GM12878 (cell line): Measurements from ENCODE around the gene PSMC3. TPM values are rescaled to one million over a fixed set of nuclear protein-coding genes. Genes with fewer than 3 reads are reported as not detected.

Experiments used
- ATAC-seq: fragments of 200-7000 bp; cut with Tn5 transposase; 3 replicates; pipeline ENCODE4 v1.9.1; 2020; ENCODE audit warnings: mild to moderate bottlenecking, moderate library complexity
- BruUV-seq: library from RNA; stranded (reverse); fragments of 400-500 nt; replicated peaks from 2 replicates; lab custom pipeline; 2021; lab: Mats Ljungman, UMichigan
- CTCF ChIA-PET: fragments of 300-600 bp; sonication (Branson Sonifier 250); formaldehyde crosslinking; extraction: SDS; loops from one replicate; lab custom pipeline; 2021; ENCODE audit warnings: inconsistent platforms; lab: Yijun Ruan, JAX
- POLR2A ChIA-PET: fragments of 350-600 bp; formaldehyde crosslinking; extraction: SDS; loops from one replicate; lab custom pipeline; 2021; ENCODE audit warnings: inconsistent platforms; lab: Charles Lee
- RAD21 ChIA-PET: fragments of 300-600 bp; sonication (Branson Sonifier 250); formaldehyde crosslinking; loops from one replicate; lab custom pipeline; 2023; ENCODE audit warnings: antibody characterized with exemption; ENCODE audit not compliant: unreplicated experiment; lab: Charles Lee
- SMC1A ChIA-PET: fragments of 300-600 bp; sonication (Branson Sonifier 250); formaldehyde crosslinking; loops from one replicate; lab custom pipeline; 2023; ENCODE audit not compliant: unreplicated experiment, uncharacterized antibody; lab: Charles Lee
- DNase-seq: peaks from one replicate; pipeline ENCODE4 v3.0.0-alpha.2; 2011; ENCODE audit warnings: low read depth, low spot score
- FAIRE-seq: peaks from 3 replicates; lab custom pipeline; 2011; peaks lifted over from hg19 to GRCh38; lab: Jason Lieb, UNC
- H2AFZ ChIP-seq: 2 replicates; pipeline ENCODE4 v1.6.0; 2011; ENCODE audit warnings: low read depth, low read length, control low read depth; ENCODE audit not compliant: control insufficient read depth
- H3K27ac ChIP-seq: 2 replicates; pipeline ENCODE4 v1.5.1; 2011; ENCODE audit warnings: control low read depth; ENCODE audit not compliant: control insufficient read depth, insufficient read depth
- H3K27me3 ChIP-seq, 2 experiments: replicated peaks in 1 of 2; 2 replicates each; pipeline versions ENCODE4 v1.6.0 to v1.6.1; 2011; ENCODE audit warnings: low read length in 1 of 2; ENCODE audit not compliant: control insufficient read depth in 2 of 2, insufficient read depth in 2 of 2
- H3K36me3 ChIP-seq, 2 experiments: 2 replicates each; pipeline ENCODE4 v1.5.1; 2011; ENCODE audit warnings: low read length in 1 of 2; ENCODE audit not compliant: control insufficient read depth in 2 of 2, insufficient read depth in 2 of 2
- H3K4me1 ChIP-seq: 2 replicates; pipeline ENCODE4 v1.6.1; 2011; ENCODE audit warnings: mild to moderate bottlenecking, low read length, moderate library complexity, mixed read lengths; ENCODE audit not compliant: control insufficient read depth, insufficient read depth
- H3K4me2 ChIP-seq: 2 replicates; pipeline ENCODE4 v1.6.0; 2011; ENCODE audit warnings: control low read depth; ENCODE audit not compliant: control insufficient read depth, insufficient read depth
- H3K4me3 ChIP-seq: fragments of 200-600 bp; sonication (generic); 2 replicates; pipeline ENCODE4 v1.5.1; 2016
- H3K79me2 ChIP-seq: 2 replicates; pipeline ENCODE4 v1.6.0; 2011; ENCODE audit warnings: low read length; ENCODE audit not compliant: control insufficient read depth, insufficient read depth
- H3K9ac ChIP-seq: 2 replicates; pipeline ENCODE4 v1.8.0; 2011; ENCODE audit warnings: low read length, control low read depth, mixed read lengths; ENCODE audit not compliant: control insufficient read depth, insufficient read depth
- H3K9me3 ChIP-seq: replicated peaks from 3 replicates; pipeline ENCODE4 v1.5.1; 2011; ENCODE audit warnings: mild to moderate bottlenecking, low read length; ENCODE audit not compliant: control insufficient read depth, insufficient read depth
- H4K20me1 ChIP-seq: 2 replicates; pipeline ENCODE4 v1.6.0; 2011; ENCODE audit not compliant: control insufficient read depth, insufficient read depth
- BACH1 ChIP-seq: fragments of 450-650 bp; IDR thresholded peaks from 2 replicates; pipeline ENCODE4 v1.6.1; 2017; ENCODE audit warnings: mild to moderate bottlenecking, borderline replicate concordance
- CEBPB ChIP-seq, 2 experiments: fragments of 150-350 bp in 1 of 2; IDR thresholded peaks; 2 replicates each; pipeline ENCODE4 v1.6.1; 2012 to 2014; ENCODE audit warnings: low read depth in 2 of 2, low read length in 2 of 2, borderline replicate concordance in 1 of 2, inconsistent platforms in 1 of 2
- ESRRA ChIP-seq: IDR thresholded peaks from 2 replicates; pipeline ENCODE4 v1.6.1; 2012; ENCODE audit warnings: mild to moderate bottlenecking, low read length, improper control_type of control experiment
- HDAC2 ChIP-seq: fragments of 200-600 bp; sonication (generic); IDR thresholded peaks from 2 replicates; pipeline ENCODE4 v1.6.1; 2017
- LARP7 ChIP-seq: fragments of 450-650 bp; IDR thresholded peaks from 2 replicates; pipeline ENCODE4 v1.6.1; 2017; ENCODE audit warnings: mild to moderate bottlenecking
- MEF2B ChIP-seq: fragments of 450-650 bp; IDR thresholded peaks from 2 replicates; pipeline ENCODE4 v1.6.1; 2018; ENCODE audit warnings: mild to moderate bottlenecking, moderate library complexity; ENCODE audit not compliant: partially characterized antibody, poor library complexity, severe bottlenecking
- NR2C1 ChIP-seq: fragments of 450-650 bp; IDR thresholded peaks from 2 replicates; pipeline ENCODE4 v1.6.1; 2017; ENCODE audit warnings: antibody characterized with exemption, mild to moderate bottlenecking, moderate library complexity
- PBX3 ChIP-seq: IDR thresholded peaks from 2 replicates; pipeline ENCODE4 v1.6.1; 2011; ENCODE audit warnings: mild to moderate bottlenecking, low read depth, low read length, moderate library complexity; ENCODE audit not compliant: insufficient replicate concordance
- TCF12 ChIP-seq: IDR thresholded peaks from 2 replicates; pipeline ENCODE4 v1.6.1; 2011; ENCODE audit warnings: low read depth, mild to moderate bottlenecking, low read length
- ZZZ3 ChIP-seq: IDR thresholded peaks from 2 replicates; pipeline ENCODE4 v1.6.1; 2011; ENCODE audit warnings: low read depth; ENCODE audit not compliant: control insufficient read depth, insufficient read length
- WGBS: methylation state at CpG from one replicate; pipeline ENCODE4 v1.1.6; 2016; ENCODE audit warnings: low lambda C conversion rate; ENCODE audit not compliant: insufficient replicate concordance, insufficient coverage; ENCODE audit errors: missing lambda C conversion rate; 5-methylcytosine and 5-hydroxymethylcytosine counted together
- in situ Hi-C: fragments of 300-500 bp; cut with MboI; formaldehyde crosslinking; loops from 9 replicates; pipeline ENCODE4 v1.14.3; 2018; ENCODE audit warnings: mixed read lengths
- intact Hi-C: fragments of 100-400 bp; cut with micrococcal nuclease; formaldehyde crosslinking; loops from one replicate; pipeline ENCODE4 v1.14.2; 2022; ENCODE audit not compliant: unreplicated experiment
- polyA plus RNA-seq, 11 experiments: library from polyadenylated mRNA; depleted of rRNA in 4 of 11; unstranded in 6 of 11; stranded (reverse) in 5 of 11; fragments of >200 nt; fragmentation: Nextera tagmentation in 4 of 11; fragmentation: Illumina TruSeq in 1 of 11; extraction: Ambion mirVana in 4 of 11; extraction: Trizol in 1 of 11; gene quantifications; 1 replicate in 1 of 11; 2 replicates in 10 of 11; pipeline versions ENCODE4 v1.2.1 to v1.2.3, GENCODE V29; 2011 to 2016; ENCODE audit warnings: inconsistent platforms in 2 of 11, missing spikeins in 2 of 11, low read depth in 1 of 11
- total RNA-seq, 4 experiments: library from RNA; depleted of rRNA in 3 of 4; stranded (reverse); fragments of >200 nt in 3 of 4; fragmentation: Illumina TruSeq in 1 of 4; extraction: Trizol in 1 of 4; gene quantifications; 2 replicates each; pipeline versions ENCODE4 v1.2.1 to v1.2.3, GENCODE V29; 2013 to 2021

The PSMC3 gene
- total and polyA plus RNA-seq, 10 of the 15 experiments (the other 5 are each of a cell fraction or from before 2014, with no cell fraction given): 39.5 to 289 (median 155) TPM

GRCh38 chr11:47466701-47467250, 40.5 kb upstream of the PSMC3 start:
- no peaks in the 10 kb centered on the region for H3K9me3 ChIP-seq
- no peaks in the 10 kb centered on the region; the same call in 1 of the 2 replicates for H4K20me1 ChIP-seq
- in situ Hi-C loops: no loop called here
- H3K4me2 ChIP-seq: no peak overlapping the region
- H3K4me1 ChIP-seq: no peaks in the 10 kb centered on the region
- no peaks in the 10 kb centered on the region for H3K27me3 ChIP-seq
- TF ChIP-seq ESRRA: no peak
- no peak for TF ChIP-seq LARP7
- no peak for TF ChIP-seq MEF2B
- no peak for TF ChIP-seq HDAC2
- no peak for TF ChIP-seq CEBPB (IDR thresholded peaks at IDR 0.05; ENCODE audit: borderline replicate concordance in 1 of 2, low read depth in 2 of 2, low read length in 2 of 2)
- no peak for TF ChIP-seq TCF12
- no peak for TF ChIP-seq PBX3
- TF ChIP-seq BACH1: no peak
- no peak for TF ChIP-seq ZZZ3
- no peak for TF ChIP-seq NR2C1
- ChIA-PET POLR2A (interaction anchor here (0.6 kb wide), 1 partner anchor 43 kb away, joined by 3 read pairs; no protein-coding TSS in a partner anchor), RAD21 (interaction anchor here (0.6 kb wide), 1 partner anchor 103 kb away, joined by 3 read pairs; no protein-coding TSS in a partner anchor), SMC1A (interaction anchor here (0.7 kb wide), 1 partner anchor 21 kb away, joined by 3 read pairs; no protein-coding TSS in a partner anchor), CTCF (interaction anchor here (0.7 kb wide), 1 partner anchor 14 kb away, joined by 3 read pairs; no protein-coding TSS in a partner anchor)
- ATAC-seq (no peak), DNase-seq (no peak), FAIRE-seq (no peak)
- 83% methylated on average over 4 of the region's 4 CpGs for WGBS
- no TSS peak for BruUV-seq
- no peak overlapping the region for H3K9ac ChIP-seq
- H3K36me3 ChIP-seq: peaks cover 31 to 38% of the 10 kb centered on the region in 2 experiments
- H3K27ac ChIP-seq: no peak overlapping the region
- H3K79me2 ChIP-seq: no peaks in the 10 kb centered on the region; the same call in 1 of the 2 replicates
- intact Hi-C loops: no loop called here
- H2AFZ ChIP-seq: no peak overlapping the region
- no peak overlapping the region for H3K4me3 ChIP-seq
